Skeletal muscle cell (primary cell): ENCODE results near the gene WDFY4.

Experiments used
- DNase-seq: peaks from one replicate; pipeline ENCODE4 v3.0.0-alpha.2; 2010; ENCODE audit warnings: low read depth
- H3K4me3 ChIP-seq: 2 replicates; pipeline ENCODE4 v1.5.1; 2011; ENCODE audit warnings: low read depth, mild to moderate bottlenecking, control low read depth, low read length, moderate library complexity

The WDFY4 gene

GRCh38 chr10:48765039-48765438 lies 80.4 kb downstream of the WDFY4 start:
- no peak overlapping the region for H3K4me3 ChIP-seq
- DNase-seq: no peak

- no peak for DNase-seq
- no peak overlapping the region for H3K4me3 ChIP-seq
These were observed 80.9 kb downstream of the WDFY4 start for GRCh38 chr10:48765527-48765926.

- no peak overlapping the region for H3K4me3 ChIP-seq
- DNase-seq: no peak
These were observed 82.9 kb downstream of the WDFY4 start for GRCh38 chr10:48767373-48768143.

GRCh38 chr10:48768144-48768766 lies 83.6 kb downstream of the WDFY4 start:
- DNase-seq: no peak
- no peak overlapping the region for H3K4me3 ChIP-seq

- no peak for DNase-seq
- H3K4me3 ChIP-seq: no peak overlapping the region
These were observed 84.3 kb downstream of the WDFY4 start for GRCh38 chr10:48768926-48769325.

- DNase-seq: no peak
- no peak overlapping the region for H3K4me3 ChIP-seq
These were observed 85.2 kb downstream of the WDFY4 start for GRCh38 chr10:48769706-48770435.

GRCh38 chr10:48770561-48771089 lies 86.0 kb downstream of the WDFY4 start:
- no peak for DNase-seq
- H3K4me3 ChIP-seq: no peak overlapping the region

GRCh38 chr10:48771234-48771633 lies 86.6 kb downstream of the WDFY4 start:
- H3K4me3 ChIP-seq: no peak overlapping the region
- no peak for DNase-seq

- no peak overlapping the region for H3K4me3 ChIP-seq
- DNase-seq: no peak
These were observed 87.4 kb downstream of the WDFY4 start for GRCh38 chr10:48772059-48772458.

- DNase-seq: no peak
- H3K4me3 ChIP-seq: no peak overlapping the region
These were observed 88.9 kb downstream of the WDFY4 start for GRCh38 chr10:48773580-48773979.

- H3K4me3 ChIP-seq: no peak overlapping the region
- no peak for DNase-seq
These were observed 89.9 kb downstream of the WDFY4 start for GRCh38 chr10:48774416-48775205.

GRCh38 chr10:48775206-48775517 lies 90.5 kb downstream of the WDFY4 start:
- no peak for DNase-seq

GRCh38 chr10:48776005-48776522 lies 91.4 kb downstream of the WDFY4 start:
- no peak for DNase-seq
- H3K4me3 ChIP-seq: no peak overlapping the region

More at GRCh38 chr10:48775206-48775517, 90.5 kb downstream of the WDFY4 start:
- no peak overlapping the region for H3K4me3 ChIP-seq

- no peak overlapping the region for H3K4me3 ChIP-seq
- DNase-seq: no peak
These were observed 91.9 kb downstream of the WDFY4 start for GRCh38 chr10:48776528-48776927.

GRCh38 chr10:48777110-48777509 lies 92.4 kb downstream of the WDFY4 start:
- DNase-seq: no peak
- H3K4me3 ChIP-seq: no peak overlapping the region

- no peak for DNase-seq
These were observed 93.7 kb downstream of the WDFY4 start for GRCh38 chr10:48778193-48778857.

GRCh38 chr10:48779077-48779476 lies 94.4 kb downstream of the WDFY4 start:
- no peak overlapping the region for H3K4me3 ChIP-seq
- no peak for DNase-seq

More at GRCh38 chr10:48778193-48778857, 93.7 kb downstream of the WDFY4 start:
- no peak overlapping the region for H3K4me3 ChIP-seq

- no peak overlapping the region for H3K4me3 ChIP-seq
- no peak for DNase-seq
These were observed 95.0 kb downstream of the WDFY4 start for GRCh38 chr10:48779546-48780152.
